Liver (tissue), 9 donors: ENCODE data around the gene PATL1. TPM values are rescaled to one million over a fixed set of nuclear protein-coding genes. Genes with fewer than 3 reads are reported as not detected.

Source experiments
- DNase-seq: peaks from one replicate; pipeline ENCODE4 v3.0.0-alpha.2; 2017; ENCODE audit warnings: low spot score
- H3K27ac ChIP-seq, 2 donors: one replicate each; pipeline ENCODE4 v1.7.0; 2013; ENCODE audit warnings: inconsistent platforms in 2 of 2, low read length in 2 of 2, control low read depth in 1 of 2, low read depth in 1 of 2, mild to moderate bottlenecking in 1 of 2
- H3K27me3 ChIP-seq, 4 donors: one replicate each; pipeline versions ENCODE4 v1.6.1 to v1.7.0; 2013; ENCODE audit warnings: low read length in 3 of 4, inconsistent platforms in 1 of 4, mild to moderate bottlenecking in 1 of 4, moderate library complexity in 1 of 4; ENCODE audit not compliant: control insufficient read depth in 4 of 4, insufficient read depth in 4 of 4
- H3K36me3 ChIP-seq, 4 donors: one replicate each; pipeline versions ENCODE4 v1.6.1 to v1.7.0; 2013; ENCODE audit warnings: low read length in 3 of 4, mild to moderate bottlenecking in 3 of 4, low read depth in 1 of 4, moderate library complexity in 1 of 4; ENCODE audit not compliant: control insufficient read depth in 4 of 4, insufficient read depth in 3 of 4
- H3K4me1 ChIP-seq, 4 donors: one replicate each; pipeline versions ENCODE4 v1.6.1 to v1.7.0; 2013; ENCODE audit warnings: low read length in 3 of 4, mild to moderate bottlenecking in 3 of 4, moderate library complexity in 1 of 4; ENCODE audit not compliant: control insufficient read depth in 4 of 4, insufficient read depth in 4 of 4
- H3K4me3 ChIP-seq, 3 donors: one replicate each; pipeline versions ENCODE4 v1.6.1 to v1.7.0; 2013; ENCODE audit warnings: low read length in 3 of 3, control low read depth in 1 of 3, low read depth in 1 of 3, mild to moderate bottlenecking in 1 of 3
- H3K9ac ChIP-seq, 2 donors: one replicate each; pipeline ENCODE4 v1.7.0; 2013; ENCODE audit warnings: low read length in 2 of 2, mild to moderate bottlenecking in 2 of 2, moderate library complexity in 2 of 2, control low read depth in 1 of 2, low read depth in 1 of 2
- H3K9me3 ChIP-seq, 4 donors: one replicate each; pipeline versions ENCODE4 v1.6.1 to v1.7.0; 2013; ENCODE audit warnings: low read length in 3 of 4; ENCODE audit not compliant: control insufficient read depth in 4 of 4
- ATF3 ChIP-seq: IDR thresholded peaks from 2 replicates; pipeline ENCODE4 v1.6.1; 2016; ENCODE audit warnings: antibody characterized with exemption
- CTCF ChIP-seq: fragments of 150-350 bp; IDR thresholded peaks from 2 replicates; pipeline ENCODE4 v1.5.1; 2017; ENCODE audit warnings: improper control_type of control experiment, low read depth, low read length; ENCODE audit not compliant: missing input control
- FOXA1 ChIP-seq: IDR thresholded peaks from 2 replicates; pipeline ENCODE4 v1.6.1; 2016; ENCODE audit warnings: antibody characterized with exemption
- FOXA2 ChIP-seq: IDR thresholded peaks from 2 replicates; pipeline ENCODE4 v1.6.1; 2016; ENCODE audit warnings: antibody characterized with exemption
- GABPA ChIP-seq, 2 donors: IDR thresholded peaks in 1 of 2; conservative IDR thresholded peaks in 1 of 2; 2 replicates each; pipeline ENCODE4 v1.6.1; 2016; ENCODE audit warnings: antibody characterized with exemption in 2 of 2, mild to moderate bottlenecking in 1 of 2, moderate library complexity in 1 of 2
- HNF4A ChIP-seq, 2 donors: conservative IDR thresholded peaks; 2 replicates each; pipeline ENCODE4 v1.6.1; 2016; ENCODE audit warnings: antibody characterized with exemption in 2 of 2, mild to moderate bottlenecking in 2 of 2
- HNF4G ChIP-seq: IDR thresholded peaks from 2 replicates; pipeline ENCODE4 v1.6.1; 2016; ENCODE audit warnings: antibody characterized with exemption
- JUND ChIP-seq, 2 donors: IDR thresholded peaks; 2 replicates each; pipeline ENCODE4 v1.6.1; 2016; ENCODE audit warnings: antibody characterized with exemption in 2 of 2
- MAX ChIP-seq: IDR thresholded peaks from 2 replicates; pipeline ENCODE4 v1.6.1; 2016; ENCODE audit warnings: antibody characterized with exemption
- NR2F2 ChIP-seq: IDR thresholded peaks from 2 replicates; pipeline ENCODE4 v1.6.1; 2016; ENCODE audit warnings: antibody characterized with exemption
- RAD21 ChIP-seq, 2 donors: IDR thresholded peaks; 2 replicates each; pipeline ENCODE4 v1.6.1; 2016; ENCODE audit warnings: antibody characterized with exemption in 2 of 2, mild to moderate bottlenecking in 2 of 2
- REST ChIP-seq: IDR thresholded peaks from 2 replicates; pipeline ENCODE4 v1.6.1; 2016; ENCODE audit warnings: antibody characterized with exemption, mild to moderate bottlenecking
- SP1 ChIP-seq: IDR thresholded peaks from 2 replicates; pipeline ENCODE4 v1.6.1; 2018; ENCODE audit warnings: antibody characterized with exemption, mild to moderate bottlenecking
- TAF1 ChIP-seq: conservative IDR thresholded peaks from 2 replicates; pipeline ENCODE4 v1.6.1; 2016; ENCODE audit warnings: antibody characterized with exemption, mild to moderate bottlenecking
- YY1 ChIP-seq: IDR thresholded peaks from 2 replicates; pipeline ENCODE4 v1.6.1; 2016; ENCODE audit warnings: antibody characterized with exemption, mild to moderate bottlenecking
- ZBTB33 ChIP-seq: IDR thresholded peaks from 2 replicates; pipeline ENCODE4 v1.6.1; 2016; ENCODE audit warnings: antibody characterized with exemption
- WGBS: extraction: QIAGEN DNeasy Blood & Tissue Kit; methylation state at CpG from one replicate; pipeline ENCODE4 v1.1.7; 2013; 5-methylcytosine and 5-hydroxymethylcytosine counted together
- polyA plus RNA-seq, 2 donors: library from polyadenylated mRNA; stranded (reverse) in 1 of 2; unstranded in 1 of 2; fragments of 200-250 nt in 1 of 2; fragments of >200 nt in 1 of 2; fragmentation: Nextera tagmentation in 1 of 2; extraction: Ambion mirVana in 1 of 2; gene quantifications; one replicate each; pipeline versions ENCODE4 v1.2.1 to v1.2.3, GENCODE V29; 2013 to 2015
- total RNA-seq, 2 donors: library from RNA; depleted of rRNA; stranded (reverse); fragments of >200 nt; gene quantifications; one replicate each; pipeline ENCODE4 v1.2.3, GENCODE V29; 2014
- donor health status: healthy.
- donor health status: healthy.
- donor health status: healthy.
- donor health status: healthy.
- donor health status: healthy.

The PATL1 gene
- total and polyA plus RNA-seq, 4 donors: 4.9 to 14.7 (median 12.4) TPM

- Histone ChIP-seq H3K27me3 (no peaks in the 10 kb centered on the region), H3K9ac (no peak overlapping the region), H3K9me3 (no peaks in the 10 kb centered on the region), H3K4me3 (no peak overlapping the region), H3K36me3 (peaks cover 13 to 79% (median 64%) of the 10 kb centered on the region in 4 donors), H3K4me1 (peaks cover 0 to 4% (median 2%) of the 10 kb centered on the region in 4 donors), H3K27ac (no peak overlapping the region)
- no peak for DNase-seq
- 74% methylated on average over 2 of the region's 2 CpGs for WGBS
- TF ChIP-seq RAD21 (IDR thresholded peaks at IDR 0.05): no peak
- TF ChIP-seq YY1: no peak
These were observed 8.9 kb downstream of the PATL1 start for GRCh38 chr11:59659981-59660380.

GRCh38 chr11:59658036-59658435, 10.8 kb downstream of the PATL1 start:
- WGBS: 94% methylated on average over 5 of the region's 5 CpGs
- H3K9me3 ChIP-seq: no peaks in the 10 kb centered on the region
- no peak overlapping the region for H3K27ac ChIP-seq
- H3K36me3 ChIP-seq: peaks cover 12 to 86% (median 72%) of the 10 kb centered on the region in 4 donors
- no peaks in the 10 kb centered on the region for H3K27me3 ChIP-seq
- no peak for DNase-seq
- H3K4me1 ChIP-seq: peaks cover 0 to 4% (median 1%) of the 10 kb centered on the region in 4 donors
- H3K4me3 ChIP-seq: no peak overlapping the region
- H3K9ac ChIP-seq: no peak overlapping the region
- TF ChIP-seq SP1 (no peak), ATF3 (no peak)

GRCh38 chr11:59654893-59655292, 13.9 kb downstream of the PATL1 start:
- TF ChIP-seq MAX (no peak), TAF1 (no peak), FOXA1 (no peak), HNF4A (conservative IDR thresholded peaks at IDR 0.05) (no peak), ATF3 (no peak), SP1 (no peak), FOXA2 (no peak), ZBTB33 (no peak), REST (no peak), RAD21 (IDR thresholded peaks at IDR 0.05) (no peak), GABPA (IDR thresholded peaks at IDR 0.05 in 1 of 2, conservative IDR thresholded peaks at IDR 0.05 in 1 of 2) (no peak), JUND (IDR thresholded peaks at IDR 0.05) (no peak), CTCF (no peak), HNF4G (no peak), NR2F2 (no peak), YY1 (no peak)
- Histone ChIP-seq H3K4me3 (no peak overlapping the region), H3K4me1 (peaks cover 0 to 7% (median 4%) of the 10 kb centered on the region in 4 donors), H3K27me3 (no peaks in the 10 kb centered on the region), H3K9ac (no peak overlapping the region), H3K9me3 (no peaks in the 10 kb centered on the region), H3K27ac (no peak overlapping the region), H3K36me3 (peaks cover 13 to 90% (median 83%) of the 10 kb centered on the region in 4 donors)
- WGBS: 92% methylated on average over 4 of the region's 4 CpGs
- no peak for DNase-seq
